HEK293 (cell line): ENCODE results near the gene CDHR4.
A peak's percentile ranks its signal among the peaks of the same experiment; 100 is the strongest.

Experiments used
- CTCF ChIA-PET: fragments of 350-600 bp; formaldehyde crosslinking; extraction: SDS; loops from one replicate; lab custom pipeline; 2021; ENCODE audit warnings: antibody characterized with exemption; lab: Yijun Ruan, JAX
- POLR2A ChIA-PET: fragments of 300-600 bp; formaldehyde crosslinking; extraction: SDS; loops from one replicate; lab custom pipeline; 2020; ENCODE audit warnings: antibody characterized with exemption, inconsistent platforms; lab: Yijun Ruan, JAX
- H3K27ac ChIP-seq: fragments of 200-500 bp; sonication (Bioruptor generic); 2 replicates; pipeline ENCODE4 v1.5.1; 2014; ENCODE audit warnings: low read depth, low read length, control low read depth, inconsistent platforms; ENCODE audit errors: extremely low read depth
- H3K36me3 ChIP-seq, 2 experiments: fragments of 200-500 bp in 1 of 2; sonication (Bioruptor generic) in 1 of 2; 1 replicate in 1 of 2; 2 replicates in 1 of 2; pipeline ENCODE4 v1.5.1; 2014 to 2017; ENCODE audit warnings: inconsistent platforms in 2 of 2, low read length in 2 of 2; ENCODE audit not compliant: control insufficient read depth in 2 of 2, insufficient read depth in 1 of 2
- H3K4me1 ChIP-seq: fragments of 200-500 bp; sonication (Bioruptor generic); 2 replicates; pipeline ENCODE4 v1.5.1; 2014; ENCODE audit warnings: mild to moderate bottlenecking, low read length, inconsistent platforms; ENCODE audit not compliant: control insufficient read depth, insufficient read depth
- H3K4me3 ChIP-seq: 2 replicates; pipeline ENCODE4 v1.5.1; 2011; ENCODE audit warnings: low read depth, mild to moderate bottlenecking, control low read depth, low read length, moderate library complexity
- H3K9me3 ChIP-seq: fragments of 200-500 bp; sonication (Bioruptor generic); 2 replicates; pipeline ENCODE4 v1.5.1; 2014; ENCODE audit warnings: low read depth, low read length, inconsistent platforms; ENCODE audit not compliant: control insufficient read depth, insufficient read depth
- GLI4 ChIP-seq: fragments of 450-650 bp; formaldehyde crosslinking; IDR thresholded peaks from 2 replicates; pipeline ENCODE4 v1.5.1; 2016; ENCODE audit warnings: missing biosample characterization, missing genetic modification characterization
- HOXA7 ChIP-seq: sonication (generic); formaldehyde crosslinking; IDR thresholded peaks from 2 replicates; pipeline ENCODE4 v1.8.1; 2022; ENCODE audit warnings: missing genetic modification reagents, borderline replicate concordance
- MYNN ChIP-seq: fragments of 450-650 bp; formaldehyde crosslinking; IDR thresholded peaks from 2 replicates; pipeline ENCODE4 v1.5.1; 2016; ENCODE audit warnings: missing biosample characterization, missing genetic modification characterization, borderline replicate concordance
- ZBTB48 ChIP-seq: fragments of 450-650 bp; formaldehyde crosslinking; IDR thresholded peaks from 2 replicates; pipeline ENCODE4 v1.5.1; 2016; ENCODE audit warnings: missing biosample characterization, missing genetic modification characterization
- ZFP41 ChIP-seq: fragments of 450-650 bp; formaldehyde crosslinking; IDR thresholded peaks from 2 replicates; pipeline ENCODE4 v1.5.1; 2016; ENCODE audit warnings: missing biosample characterization, missing genetic modification characterization, borderline replicate concordance
- ZNF23 ChIP-seq: fragments of 450-650 bp; formaldehyde crosslinking; IDR thresholded peaks from 2 replicates; pipeline ENCODE4 v1.5.1; 2016; ENCODE audit warnings: missing biosample characterization, missing genetic modification characterization, borderline replicate concordance
- ZNF292 ChIP-seq: fragments of 450-650 bp; formaldehyde crosslinking; IDR thresholded peaks from 2 replicates; pipeline ENCODE4 v1.5.1; 2016; ENCODE audit warnings: low read depth, missing biosample characterization, missing genetic modification characterization, borderline replicate concordance
- ZNF416 ChIP-seq: fragments of 450-650 bp; formaldehyde crosslinking; IDR thresholded peaks from 2 replicates; pipeline ENCODE4 v1.5.1; 2016; ENCODE audit warnings: missing biosample characterization, missing genetic modification characterization
- ZNF433 ChIP-seq: fragments of 450-650 bp; formaldehyde crosslinking; IDR thresholded peaks from 2 replicates; pipeline ENCODE4 v1.5.1; 2016; ENCODE audit warnings: missing biosample characterization, missing genetic modification characterization, low read depth
- ZNF501 ChIP-seq: fragments of 450-650 bp; formaldehyde crosslinking; IDR thresholded peaks from 2 replicates; pipeline ENCODE4 v1.5.1; 2016; ENCODE audit warnings: missing biosample characterization, missing genetic modification characterization
- ZNF600 ChIP-seq: fragments of 450-650 bp; formaldehyde crosslinking; IDR thresholded peaks from 2 replicates; pipeline ENCODE4 v1.5.1; 2016; ENCODE audit warnings: missing biosample characterization, missing genetic modification characterization
- ZNF629 ChIP-seq: fragments of 450-650 bp; formaldehyde crosslinking; IDR thresholded peaks from 2 replicates; pipeline ENCODE4 v1.5.1; 2017; ENCODE audit warnings: missing biosample characterization, missing genetic modification characterization
- ZNF791 ChIP-seq: fragments of 450-650 bp; formaldehyde crosslinking; IDR thresholded peaks from 2 replicates; pipeline ENCODE4 v1.5.1; 2016; ENCODE audit warnings: missing biosample characterization, missing genetic modification characterization
- TF ChIP-seq, protein P1 (sequence below): fragments of 450-650 bp; formaldehyde crosslinking; IDR thresholded peaks from 2 replicates; pipeline ENCODE4 v1.5.1; 2016; ENCODE audit warnings: missing biosample characterization, missing genetic modification characterization
- TF ChIP-seq, protein P2 (sequence below): fragments of 450-650 bp; formaldehyde crosslinking; IDR thresholded peaks from 2 replicates; pipeline ENCODE4 v1.5.1; 2016; ENCODE audit warnings: missing biosample characterization, missing genetic modification characterization
- TF ChIP-seq, protein P3 (sequence below): fragments of 450-650 bp; formaldehyde crosslinking; IDR thresholded peaks from 2 replicates; pipeline ENCODE4 v1.5.1; 2017; ENCODE audit warnings: missing biosample characterization, missing genetic modification characterization
- TF ChIP-seq, protein P4 (sequence below): fragments of 450-650 bp; formaldehyde crosslinking; IDR thresholded peaks from 2 replicates; pipeline ENCODE4 v1.5.1; 2016; ENCODE audit warnings: missing biosample characterization, missing genetic modification characterization
- TF ChIP-seq, protein P5 (sequence below): fragments of 450-650 bp; formaldehyde crosslinking; IDR thresholded peaks from 2 replicates; pipeline ENCODE4 v1.5.1; 2016; ENCODE audit warnings: missing biosample characterization, missing genetic modification characterization
- TF ChIP-seq, protein P6 (sequence below): fragments of 450-650 bp; formaldehyde crosslinking; IDR thresholded peaks from 2 replicates; pipeline ENCODE4 v1.5.1; 2016; ENCODE audit warnings: missing biosample characterization, missing genetic modification characterization

The CDHR4 gene

DNA sequence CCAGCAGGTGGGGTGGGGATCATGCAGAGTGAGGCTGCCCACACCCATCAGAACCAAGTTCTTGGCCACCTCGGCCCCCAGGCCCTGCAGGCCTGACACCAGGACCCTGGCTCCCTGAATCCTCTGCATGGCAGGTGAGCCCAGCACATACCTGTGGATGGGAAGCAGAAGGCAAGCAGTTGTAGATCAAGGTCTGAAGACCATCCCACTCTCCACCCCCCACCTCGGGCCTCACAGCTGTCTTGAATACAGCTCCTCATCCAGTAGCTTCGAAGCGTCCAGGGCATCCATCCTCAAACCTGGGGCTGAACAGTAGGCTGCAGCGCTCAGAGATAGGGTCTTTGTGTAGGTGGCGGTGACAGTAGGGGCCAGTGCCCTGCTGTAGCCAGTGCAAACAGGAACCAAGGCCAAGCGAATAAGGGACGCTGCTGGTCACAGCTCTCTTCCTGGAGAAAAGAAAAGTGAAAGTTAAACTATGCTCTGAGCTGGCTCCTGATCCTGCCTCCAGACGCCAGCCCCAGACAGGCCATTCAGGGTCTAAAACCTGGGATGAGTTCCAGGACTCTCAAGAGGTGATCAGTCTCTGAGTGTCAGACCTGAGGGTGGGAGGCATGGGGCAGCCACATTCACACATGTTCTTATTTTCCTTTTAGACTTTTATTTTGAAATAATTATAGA, 14.0 kb upstream of the CDHR4 start, which contains the start of gene UBA7:
Gene UBA7, minus strand, starts transcription at position 457 of the 678 bp plus-strand sequence. Its CDS starts 166 bp downstream, at position 291.
- ChIA-PET CTCF (no interaction called here), POLR2A (interaction anchor here (0.6 kb wide), 1 partner anchor 95 kb away, joined by 3 read pairs; no protein-coding TSS in a partner anchor)
- H3K4me1 ChIP-seq: no peaks in the 10 kb centered on the region
- H3K4me3 ChIP-seq: no peak within 1 kb of the TSS
- TF ChIP-seq ZNF433 (tag by site-specific recombination): no peak
- peak; percentile 71; the same call in 1 of the 2 replicates for TF ChIP-seq MYNN (tag by site-specific recombination)
- H3K9me3 ChIP-seq: no peaks in the 10 kb centered on the region
- no peak within 1 kb of the TSS for H3K27ac ChIP-seq
- H3K36me3 ChIP-seq: no peaks in the 10 kb centered on the region

DNA sequence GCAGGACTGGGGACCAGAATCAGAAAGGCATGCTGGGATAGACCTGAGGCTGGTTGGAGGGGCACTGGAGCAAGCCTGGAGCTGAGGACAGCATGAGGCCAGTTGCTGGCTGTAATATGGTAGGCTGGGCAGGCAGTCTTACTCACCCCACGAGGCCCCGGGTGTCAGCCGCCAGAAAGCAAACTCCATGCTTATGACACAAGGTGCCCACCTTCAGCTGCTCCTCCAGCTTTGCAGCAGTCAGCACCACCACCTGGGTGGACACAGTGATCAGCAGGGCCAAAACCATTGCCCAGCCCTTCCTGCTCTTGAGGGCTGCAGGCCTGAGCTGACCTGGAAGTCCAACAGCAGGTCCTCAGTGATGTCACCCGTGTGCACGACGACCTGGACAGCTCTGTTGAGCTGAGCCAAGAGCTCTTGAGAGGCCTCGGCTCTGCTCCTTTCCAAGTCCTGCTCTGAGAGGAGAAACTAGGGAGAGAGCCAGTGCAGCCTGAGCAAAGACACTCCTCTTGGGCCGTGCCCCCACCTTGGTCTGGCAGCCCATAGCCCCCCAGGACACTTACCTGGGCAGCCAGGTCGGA, 13.3 kb upstream of the CDHR4 start:
- Histone ChIP-seq H3K4me3 (no peak overlapping the region), H3K4me1 (no peaks in the 10 kb centered on the region)

More for the DNA sequence above, 13.3 kb upstream of the CDHR4 start:
- Histone ChIP-seq H3K9me3 (no peaks in the 10 kb centered on the region), H3K36me3 (no peaks in the 10 kb centered on the region), H3K27ac (no peak overlapping the region)
- ChIA-PET CTCF (no interaction called here), POLR2A (no interaction called here)
- TF ChIP-seq ZNF501 (no peak), ZNF791 (tag by site-specific recombination) (no peak), ZNF416 (tag by site-specific recombination) (no peak), ZNF629 (no peak), ZBTB48 (tag by site-specific recombination) (no peak), ZNF600 (tag by site-specific recombination) (no peak), ZNF292 (tag by site-specific recombination) (no peak), GLI4 (no peak), HOXA7 (no peak), ZNF23 (tag by site-specific recombination) (no peak), ZFP41 (no peak)
- TF ChIP-seq, protein P1, sequence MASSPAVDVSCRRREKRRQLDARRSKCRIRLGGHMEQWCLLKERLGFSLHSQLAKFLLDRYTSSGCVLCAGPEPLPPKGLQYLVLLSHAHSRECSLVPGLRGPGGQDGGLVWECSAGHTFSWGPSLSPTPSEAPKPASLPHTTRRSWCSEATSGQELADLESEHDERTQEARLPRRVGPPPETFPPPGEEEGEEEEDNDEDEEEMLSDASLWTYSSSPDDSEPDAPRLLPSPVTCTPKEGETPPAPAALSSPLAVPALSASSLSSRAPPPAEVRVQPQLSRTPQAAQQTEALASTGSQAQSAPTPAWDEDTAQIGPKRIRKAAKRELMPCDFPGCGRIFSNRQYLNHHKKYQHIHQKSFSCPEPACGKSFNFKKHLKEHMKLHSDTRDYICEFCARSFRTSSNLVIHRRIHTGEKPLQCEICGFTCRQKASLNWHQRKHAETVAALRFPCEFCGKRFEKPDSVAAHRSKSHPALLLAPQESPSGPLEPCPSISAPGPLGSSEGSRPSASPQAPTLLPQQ (tag by site-specific recombination): no peak
- TF ChIP-seq, protein P2, sequence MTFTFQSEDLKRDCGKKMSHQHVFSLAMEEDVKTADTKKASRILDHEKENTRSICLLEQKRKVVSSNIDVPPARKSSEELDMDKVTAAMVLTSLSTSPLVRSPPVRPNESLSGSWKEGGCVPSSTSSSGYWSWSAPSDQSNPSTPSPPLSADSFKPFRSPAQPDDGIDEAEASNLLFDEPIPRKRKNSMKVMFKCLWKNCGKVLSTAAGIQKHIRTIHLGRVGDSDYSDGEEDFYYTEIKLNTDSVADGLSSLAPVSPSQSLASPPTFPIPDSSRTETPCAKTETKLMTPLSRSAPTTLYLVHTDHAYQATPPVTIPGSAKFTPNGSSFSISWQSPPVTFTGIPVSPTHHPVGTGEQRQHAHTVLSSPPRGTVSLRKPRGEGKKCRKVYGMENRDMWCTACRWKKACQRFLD (tag by site-specific recombination): no peak
- TF ChIP-seq, protein P3, sequence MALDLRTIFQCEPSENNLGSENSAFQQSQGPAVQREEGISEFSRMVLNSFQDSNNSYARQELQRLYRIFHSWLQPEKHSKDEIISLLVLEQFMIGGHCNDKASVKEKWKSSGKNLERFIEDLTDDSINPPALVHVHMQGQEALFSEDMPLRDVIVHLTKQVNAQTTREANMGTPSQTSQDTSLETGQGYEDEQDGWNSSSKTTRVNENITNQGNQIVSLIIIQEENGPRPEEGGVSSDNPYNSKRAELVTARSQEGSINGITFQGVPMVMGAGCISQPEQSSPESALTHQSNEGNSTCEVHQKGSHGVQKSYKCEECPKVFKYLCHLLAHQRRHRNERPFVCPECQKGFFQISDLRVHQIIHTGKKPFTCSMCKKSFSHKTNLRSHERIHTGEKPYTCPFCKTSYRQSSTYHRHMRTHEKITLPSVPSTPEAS (tag by site-specific recombination): no peak
- TF ChIP-seq, protein P4, sequence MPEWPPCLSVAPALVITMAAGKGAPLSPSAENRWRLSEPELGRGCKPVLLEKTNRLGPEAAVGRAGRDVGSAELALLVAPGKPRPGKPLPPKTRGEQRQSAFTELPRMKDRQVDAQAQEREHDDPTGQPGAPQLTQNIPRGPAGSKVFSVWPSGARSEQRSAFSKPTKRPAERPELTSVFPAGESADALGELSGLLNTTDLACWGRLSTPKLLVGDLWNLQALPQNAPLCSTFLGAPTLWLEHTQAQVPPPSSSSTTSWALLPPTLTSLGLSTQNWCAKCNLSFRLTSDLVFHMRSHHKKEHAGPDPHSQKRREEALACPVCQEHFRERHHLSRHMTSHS: no peak
- TF ChIP-seq, protein P5, sequence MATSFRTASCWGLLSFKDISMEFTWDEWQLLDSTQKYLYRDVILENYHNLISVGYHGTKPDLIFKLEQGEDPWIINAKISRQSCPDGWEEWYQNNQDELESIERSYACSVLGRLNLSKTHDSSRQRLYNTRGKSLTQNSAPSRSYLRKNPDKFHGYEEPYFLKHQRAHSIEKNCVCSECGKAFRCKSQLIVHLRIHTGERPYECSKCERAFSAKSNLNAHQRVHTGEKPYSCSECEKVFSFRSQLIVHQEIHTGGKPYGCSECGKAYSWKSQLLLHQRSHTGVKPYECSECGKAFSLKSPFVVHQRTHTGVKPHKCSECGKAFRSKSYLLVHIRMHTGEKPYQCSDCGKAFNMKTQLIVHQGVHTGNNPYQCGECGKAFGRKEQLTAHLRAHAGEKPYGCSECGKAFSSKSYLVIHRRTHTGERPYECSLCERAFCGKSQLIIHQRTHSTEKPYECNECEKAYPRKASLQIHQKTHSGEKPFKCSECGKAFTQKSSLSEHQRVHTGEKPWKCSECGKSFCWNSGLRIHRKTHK: no peak
- TF ChIP-seq, protein P6, sequence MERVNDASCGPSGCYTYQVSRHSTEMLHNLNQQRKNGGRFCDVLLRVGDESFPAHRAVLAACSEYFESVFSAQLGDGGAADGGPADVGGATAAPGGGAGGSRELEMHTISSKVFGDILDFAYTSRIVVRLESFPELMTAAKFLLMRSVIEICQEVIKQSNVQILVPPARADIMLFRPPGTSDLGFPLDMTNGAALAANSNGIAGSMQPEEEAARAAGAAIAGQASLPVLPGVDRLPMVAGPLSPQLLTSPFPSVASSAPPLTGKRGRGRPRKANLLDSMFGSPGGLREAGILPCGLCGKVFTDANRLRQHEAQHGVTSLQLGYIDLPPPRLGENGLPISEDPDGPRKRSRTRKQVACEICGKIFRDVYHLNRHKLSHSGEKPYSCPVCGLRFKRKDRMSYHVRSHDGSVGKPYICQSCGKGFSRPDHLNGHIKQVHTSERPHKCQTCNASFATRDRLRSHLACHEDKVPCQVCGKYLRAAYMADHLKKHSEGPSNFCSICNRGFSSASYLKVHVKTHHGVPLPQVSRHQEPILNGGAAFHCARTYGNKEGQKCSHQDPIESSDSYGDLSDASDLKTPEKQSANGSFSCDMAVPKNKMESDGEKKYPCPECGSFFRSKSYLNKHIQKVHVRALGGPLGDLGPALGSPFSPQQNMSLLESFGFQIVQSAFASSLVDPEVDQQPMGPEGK (tag by site-specific recombination): no peak
